ENCODE measurements around the gene NRAS.

GRCh38 chr1:114671939-114672275 lies 44.7 kb downstream of the NRAS start:
- TF ChIP-seq CTCF (optimal IDR thresholded peaks at IDR 0.05 in 1 of 3, IDR thresholded peaks at IDR 0.05 in 1 of 3, conservative IDR thresholded peaks at IDR 0.05 in 1 of 3; ENCODE audit: extremely low read depth in 1 of 3, insufficient read depth in 2 of 3, low read length in 3 of 3) (no peak), EZH2 (IDR thresholded peaks at IDR 0.05; ENCODE audit: low read length) (no peak)
